ENCODE measurements around the gene SLIT1.
A peak's percentile ranks its signal among the peaks of the same experiment; 100 is the strongest.
"Not testable (repeated sequence)": the region's sequence is repeated elsewhere in the genome, so short reads cannot be mapped to it uniquely, and the experiment has no call there.

Gene SLIT1

DNA sequence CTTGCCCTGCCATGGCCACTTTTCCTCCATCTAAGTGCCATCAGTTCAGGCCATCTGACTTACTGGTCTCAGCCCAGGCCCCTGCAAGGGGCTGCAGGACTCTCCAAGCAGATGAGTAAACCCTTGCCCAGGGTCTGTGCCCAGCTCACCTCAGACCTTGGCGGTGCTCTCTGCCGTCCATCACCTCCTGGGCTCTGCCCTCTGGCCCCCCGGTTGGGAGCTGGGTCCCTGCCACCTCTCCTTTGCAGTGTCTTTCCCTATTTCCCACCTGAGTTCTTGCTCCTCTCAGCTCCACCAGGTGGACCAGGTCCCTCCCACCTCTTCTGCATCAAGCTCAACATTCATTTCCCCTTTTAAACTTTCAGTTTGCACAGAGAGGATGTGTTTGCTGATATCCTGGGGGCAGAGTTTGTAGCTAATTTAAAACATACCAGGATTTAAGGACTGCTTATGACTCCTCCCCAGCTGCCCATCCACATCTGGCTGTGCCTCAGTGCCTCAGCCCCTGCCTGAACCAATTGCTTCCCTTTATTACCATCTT lies 135.5 kb downstream of the SLIT1 start:
- DNase-seq (ENCODE audit: extremely low read depth in 1 of 2, low read depth in 1 of 2), result no peak

DNA sequence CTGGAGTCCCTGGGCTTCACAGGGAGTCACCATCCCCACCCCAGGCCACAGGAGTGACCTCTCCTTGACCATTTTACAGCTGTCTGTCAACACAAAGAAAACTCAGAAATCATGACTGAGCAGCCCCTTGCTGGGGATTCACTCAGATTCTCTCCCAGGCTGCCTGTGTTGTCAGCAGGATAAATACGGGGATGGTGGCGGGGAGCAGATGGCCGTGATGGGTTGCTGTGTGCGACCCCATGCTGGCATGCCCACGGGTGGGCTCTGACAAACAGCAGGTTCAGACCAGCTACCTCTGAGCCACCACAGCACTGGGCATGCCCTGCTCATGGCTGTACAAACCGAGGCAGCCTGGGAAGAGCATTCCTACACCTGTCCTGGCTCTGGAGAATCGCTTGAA lies 136.1 kb downstream of the SLIT1 start:
- no peak for DNase-seq (ENCODE audit: extremely low read depth in 1 of 2, low read depth in 1 of 2)

DNA sequence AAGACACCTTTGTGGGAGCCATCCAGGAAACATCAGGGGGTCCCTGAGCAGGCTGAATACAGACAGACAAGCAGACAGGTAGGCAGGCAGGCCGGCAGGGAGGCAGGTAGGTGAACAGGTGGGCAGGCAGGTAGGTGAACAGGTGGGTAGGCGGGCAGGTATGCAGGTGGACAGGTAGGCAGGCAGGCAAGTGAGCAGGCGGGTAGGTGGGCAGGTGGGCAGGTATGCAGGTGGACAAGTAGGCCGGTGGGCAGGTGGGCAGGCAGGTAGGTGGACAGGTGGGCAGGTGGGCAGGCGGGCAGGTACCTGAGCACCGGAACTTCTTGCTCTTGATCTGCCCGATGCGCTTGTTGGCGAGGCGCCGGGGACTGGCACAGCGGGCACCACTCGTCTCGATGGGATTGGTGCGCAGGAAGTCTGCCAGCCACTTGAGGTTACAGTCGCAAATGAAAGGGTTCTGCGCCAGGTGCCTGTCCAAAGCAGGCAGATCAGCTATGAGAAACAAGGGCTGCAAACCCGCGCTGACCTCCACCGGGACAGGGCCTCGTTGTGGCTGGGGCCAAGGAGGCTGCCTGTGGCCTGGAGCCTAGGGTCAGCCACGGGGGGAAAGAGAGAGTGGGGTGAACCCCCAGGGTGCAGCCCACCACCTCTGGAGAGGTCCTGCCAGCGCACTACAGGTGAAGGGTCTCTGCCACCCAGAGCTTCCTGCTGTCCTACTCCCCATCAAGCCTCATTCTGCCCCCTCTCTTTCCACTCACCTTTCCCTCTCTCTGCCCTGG lies 136.9 kb downstream of the SLIT1 start:
- DNase-seq (ENCODE audit: extremely low read depth in 1 of 2, low read depth in 1 of 2), result no peak

DNA sequence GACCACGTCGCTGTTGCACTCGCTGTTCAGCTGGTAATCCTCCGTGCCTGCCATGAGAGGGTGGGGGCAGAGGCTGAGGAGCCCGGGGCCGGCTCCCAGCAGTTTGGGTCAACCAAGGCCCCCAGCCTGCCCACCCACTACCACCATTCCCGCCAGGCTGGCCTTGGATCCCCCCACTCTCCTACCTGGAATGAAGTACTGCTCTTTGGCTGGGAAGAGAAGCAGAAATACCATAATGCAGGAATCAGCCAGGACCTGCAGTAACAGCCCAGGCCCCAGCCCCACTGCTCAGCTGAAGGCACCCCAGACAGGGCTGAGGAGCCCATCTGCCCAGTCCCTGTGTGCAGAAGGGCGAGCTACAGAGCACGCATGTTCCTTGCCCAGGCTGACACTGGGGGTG lies 138.0 kb downstream of the SLIT1 start:
- no peak for DNase-seq (ENCODE audit: extremely low read depth in 1 of 2, low read depth in 1 of 2)

DNA sequence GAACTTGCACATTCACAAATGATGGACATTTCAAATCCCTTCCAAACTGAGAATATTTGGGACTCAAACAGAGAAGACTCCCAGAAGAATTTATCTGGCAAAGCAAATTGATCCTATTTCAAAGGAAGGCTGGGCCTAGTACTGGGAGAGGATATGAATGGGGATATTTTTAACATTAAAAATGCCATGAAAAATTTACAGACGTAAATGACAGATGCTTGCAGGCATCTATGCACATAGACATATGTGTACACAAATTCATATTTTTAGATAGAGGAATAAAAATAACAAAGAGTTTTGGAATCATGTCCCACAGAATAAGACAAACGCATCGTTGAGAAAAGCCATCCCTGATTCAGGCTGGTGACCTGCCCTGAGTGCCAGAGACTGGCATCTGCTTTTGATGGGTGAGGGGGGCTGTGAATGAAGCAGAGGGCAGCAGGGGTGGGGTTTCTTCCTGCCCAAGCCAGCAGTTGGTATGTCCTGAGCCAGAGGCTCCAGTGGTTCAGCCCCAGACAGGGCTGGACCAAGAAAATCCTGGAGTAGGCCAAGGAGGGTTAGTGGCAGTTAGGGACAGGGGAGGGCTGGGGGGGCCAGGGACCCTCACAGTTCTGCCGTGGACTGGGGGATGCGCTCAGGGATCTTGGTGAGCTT lies 138.5 kb downstream of the SLIT1 start:
- DNase-seq (ENCODE audit: extremely low read depth in 1 of 2, low read depth in 1 of 2), result no peak

GRCh38 chr10:97046456-97047082 lies 139.2 kb downstream of the SLIT1 start:
- no peak for DNase-seq (ENCODE audit: extremely low read depth in 1 of 2, low read depth in 1 of 2)

DNA sequence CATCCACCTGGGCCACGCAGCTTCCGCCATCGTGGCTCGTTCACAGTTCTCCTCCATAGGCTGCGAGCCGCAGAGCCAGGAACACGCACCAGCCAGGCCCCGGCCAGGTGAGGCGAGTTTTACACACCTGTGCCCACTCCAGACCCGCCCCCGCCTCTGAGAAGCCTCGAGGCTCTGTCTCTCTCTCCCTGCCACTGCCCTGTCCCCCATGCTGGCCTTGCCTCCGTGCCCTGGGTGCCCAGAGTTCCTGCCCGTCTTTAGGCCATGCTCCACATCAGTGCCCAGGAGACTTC lies 142.2 kb downstream of the SLIT1 start:
- DNase-seq (ENCODE audit: extremely low read depth in 1 of 2, low read depth in 1 of 2), result no peak

GRCh38 chr10:97042716-97043562 lies 142.8 kb downstream of the SLIT1 start:
- DNase-seq (ENCODE audit: extremely low read depth in 1 of 2, low read depth in 1 of 2), result no peak

DNA sequence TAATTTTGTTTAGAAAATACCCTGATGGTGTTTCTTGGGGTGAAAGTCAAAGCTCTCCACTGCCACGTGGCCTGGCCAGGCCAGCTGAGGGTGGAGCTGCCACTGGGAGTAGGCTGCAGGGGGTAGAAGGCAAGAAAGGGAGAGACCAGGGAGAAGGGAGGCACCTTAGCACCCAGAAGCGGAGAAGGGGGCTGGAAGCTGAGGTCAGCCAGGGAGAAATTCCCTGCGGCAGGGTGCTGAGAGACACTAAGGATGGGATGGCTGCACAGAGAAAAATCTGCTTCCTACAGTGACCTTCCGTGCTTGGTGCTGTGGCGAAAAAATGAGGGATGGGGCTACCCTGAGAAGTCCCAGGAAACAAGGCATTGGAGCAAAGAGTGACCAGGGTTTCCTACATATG lies 143.7 kb downstream of the SLIT1 start:
- DNase-seq (ENCODE audit: extremely low read depth in 1 of 2, low read depth in 1 of 2), result no peak

DNA sequence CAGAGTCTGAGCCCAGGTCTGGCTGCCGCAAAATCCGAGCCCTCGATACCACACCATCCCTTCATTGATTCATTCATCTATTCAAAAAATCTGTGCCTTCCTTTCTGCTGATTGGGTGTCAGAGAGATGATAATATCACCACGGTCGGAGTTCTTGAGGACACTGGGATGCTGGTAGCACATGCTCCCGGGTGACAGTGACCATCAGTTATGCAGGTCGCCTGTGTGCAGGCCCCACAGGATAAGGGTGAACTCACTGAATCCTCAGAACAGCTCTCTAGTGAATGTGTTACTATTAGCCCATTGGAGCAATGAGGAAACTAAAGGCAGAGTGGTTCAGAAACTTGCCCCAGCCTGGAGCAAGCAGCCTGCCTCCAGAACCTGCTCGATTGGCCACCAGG lies 145.1 kb downstream of the SLIT1 start:
- no peak for DNase-seq (ENCODE audit: extremely low read depth in 1 of 2, low read depth in 1 of 2)

DNA sequence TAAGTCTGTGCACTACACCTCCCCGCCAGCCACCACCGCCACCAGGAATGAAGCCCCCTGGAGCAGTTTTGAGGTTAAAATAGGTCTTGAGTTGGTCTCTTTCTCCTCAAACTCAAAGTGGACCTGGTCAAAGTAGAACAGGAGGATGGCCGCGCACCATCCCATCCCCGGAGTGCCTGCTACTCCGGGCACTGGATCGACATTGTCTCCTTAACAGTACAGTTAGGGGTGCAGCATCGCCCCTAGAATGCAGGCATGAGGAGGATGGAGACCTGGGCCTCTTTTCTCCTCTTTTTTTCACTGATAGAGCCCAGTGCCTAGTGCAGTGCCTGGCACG lies 145.5 kb downstream of the SLIT1 start:
- DNase-seq (ENCODE audit: extremely low read depth in 1 of 2, low read depth in 1 of 2), result no peak

- DNase-seq (ENCODE audit: extremely low read depth in 1 of 2, low read depth in 1 of 2), result no peak
Measured at GRCh38 chr10:97039538-97040247, 146.1 kb downstream of the SLIT1 start.

- no peak for DNase-seq (ENCODE audit: extremely low read depth in 1 of 2, low read depth in 1 of 2)
Measured at GRCh38 chr10:97038688-97039087, 147.1 kb downstream of the SLIT1 start.

DNA sequence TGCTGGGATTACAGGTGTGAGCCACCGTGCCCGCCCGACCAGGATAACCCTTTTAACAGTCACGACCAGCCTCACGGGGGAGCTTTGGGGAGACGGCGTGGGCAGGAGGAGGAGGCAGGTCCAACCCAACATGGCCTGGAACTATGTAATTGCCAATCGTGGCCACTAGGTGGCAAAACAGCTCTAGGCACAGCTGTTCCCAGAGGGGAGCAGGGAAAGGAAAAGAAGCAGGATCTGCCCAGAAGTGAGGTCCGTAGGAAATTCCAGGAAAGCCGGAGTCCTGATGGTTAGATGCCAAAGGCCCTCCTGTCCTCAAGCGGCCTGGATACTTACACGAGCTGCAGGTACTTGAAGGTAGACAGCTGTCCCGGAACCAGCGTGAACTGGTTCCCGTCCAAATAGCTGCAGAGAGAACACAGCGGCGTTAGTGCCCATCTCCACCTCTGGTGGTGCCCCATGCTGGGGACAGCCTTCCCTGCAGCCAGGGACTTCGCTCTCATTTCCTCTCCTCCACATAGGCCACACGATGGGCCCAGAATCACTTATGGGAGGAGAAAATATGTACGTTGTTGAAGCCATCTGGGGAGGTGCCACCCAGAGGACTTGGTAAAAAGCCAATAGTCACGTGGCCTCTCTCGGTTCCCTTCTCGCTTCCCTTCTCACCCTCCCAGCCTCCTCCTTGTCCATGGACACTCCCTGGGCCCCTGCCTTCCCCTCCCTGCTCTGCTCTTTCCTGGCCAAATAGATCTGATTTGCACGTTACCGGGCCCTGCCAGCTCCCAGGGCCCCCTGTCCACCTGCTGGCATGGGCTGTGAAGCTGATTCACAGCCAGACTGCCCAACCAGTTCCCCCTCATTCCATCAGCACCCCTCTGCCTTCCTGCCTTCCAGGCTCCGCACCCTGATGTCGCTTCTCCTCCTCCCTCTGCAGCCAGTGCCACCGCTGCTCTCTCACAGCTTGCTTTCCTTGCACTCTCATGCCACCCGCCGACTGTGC lies 148.1 kb downstream of the SLIT1 start:
- DNase-seq (ENCODE audit: extremely low read depth in 1 of 2, low read depth in 1 of 2), result peak; percentile 46 to 51

DNA sequence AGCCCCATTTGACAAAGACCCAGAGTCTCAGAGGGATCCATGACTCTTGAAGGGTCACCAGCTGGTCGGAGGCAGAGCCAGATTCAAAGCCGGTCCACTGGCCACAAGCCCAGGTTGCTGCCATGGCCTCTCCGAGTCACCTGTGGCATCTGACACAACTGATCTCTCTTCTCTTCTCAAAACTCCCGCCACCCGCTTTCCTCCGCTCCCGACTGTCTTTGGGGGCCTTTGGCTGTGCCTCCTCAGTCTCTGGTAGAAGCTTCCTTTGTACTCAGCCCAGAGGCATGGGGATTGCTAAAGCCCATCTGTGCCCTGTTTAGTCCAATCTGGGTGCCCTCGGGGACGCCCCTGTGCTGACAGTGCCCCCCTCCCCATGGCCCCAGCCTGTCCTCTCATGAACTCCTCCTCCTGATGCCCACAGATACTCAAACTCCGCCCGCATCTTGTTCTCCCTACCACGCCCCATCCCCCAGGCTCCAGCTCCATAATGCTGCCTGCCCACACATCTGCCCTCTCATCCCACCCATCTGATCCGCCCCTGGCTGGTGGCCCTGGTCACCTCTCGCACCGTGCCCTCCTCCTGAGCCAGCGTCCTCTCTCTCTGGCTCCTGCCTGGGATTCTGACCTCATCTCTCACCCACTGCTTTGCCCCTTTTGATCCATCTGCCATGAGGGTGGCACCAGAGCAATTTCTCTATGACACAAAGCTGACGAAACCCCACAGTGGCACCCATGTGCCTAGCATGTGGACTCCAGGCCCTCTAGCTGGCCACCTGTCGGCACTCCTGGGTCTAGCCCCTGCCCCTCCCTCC lies 150.6 kb downstream of the SLIT1 start:
- no peak for DNase-seq (ENCODE audit: extremely low read depth in 1 of 2, low read depth in 1 of 2)

DNA sequence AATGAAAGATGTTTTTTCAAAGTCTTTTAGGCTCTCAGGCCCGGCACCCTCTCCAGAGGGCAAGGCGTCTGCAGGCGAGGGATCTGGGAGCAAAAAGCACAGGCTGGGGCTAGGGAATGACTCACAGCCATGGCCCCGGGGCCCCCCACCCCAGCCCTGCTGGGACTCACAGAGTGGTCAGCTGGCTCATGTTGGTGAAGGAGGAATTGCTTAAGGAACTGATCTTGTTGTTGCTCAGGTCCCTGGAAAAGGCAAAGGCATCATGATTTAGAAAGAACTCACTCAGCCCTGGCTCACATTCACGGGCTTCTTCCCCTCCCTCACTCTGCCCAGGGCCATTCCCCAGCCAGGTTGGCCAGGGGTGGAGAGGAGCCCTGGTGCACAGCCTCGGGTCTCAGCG lies 151.5 kb downstream of the SLIT1 start:
- no peak for DNase-seq (ENCODE audit: extremely low read depth in 1 of 2, low read depth in 1 of 2)

GRCh38 chr10:97033841-97034240 lies 151.9 kb downstream of the SLIT1 start:
- DNase-seq (ENCODE audit: extremely low read depth in 1 of 2, low read depth in 1 of 2), result not testable (repeated sequence)

- DNase-seq (ENCODE audit: extremely low read depth in 1 of 2, low read depth in 1 of 2), result no peak
Measured at GRCh38 chr10:97032624-97033023, 153.1 kb downstream of the SLIT1 start.

DNA sequence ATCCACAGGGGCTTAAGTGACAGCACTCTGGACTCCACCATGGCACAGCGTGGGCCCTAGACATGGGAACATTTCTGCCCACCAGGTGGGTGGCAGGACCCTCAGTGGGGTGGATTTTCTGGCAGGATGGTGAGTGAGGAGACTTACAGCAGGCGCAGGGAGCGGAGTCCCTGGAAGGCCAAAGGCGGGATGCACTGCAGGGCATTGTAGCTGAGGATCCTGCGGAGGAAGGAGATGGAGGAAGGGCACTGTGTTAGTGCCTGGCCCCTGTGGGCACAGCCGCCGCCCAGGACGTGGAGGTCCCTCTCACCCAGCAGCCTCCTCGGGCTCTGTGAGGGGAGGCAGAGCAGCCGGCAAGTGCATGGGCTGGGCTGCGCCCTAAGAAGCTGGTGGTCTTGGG lies 154.3 kb downstream of the SLIT1 start:
- no peak for DNase-seq (ENCODE audit: extremely low read depth in 1 of 2, low read depth in 1 of 2)
